ENCODE data around the gene PCGF2. TPM values are rescaled to one million over a fixed set of nuclear protein-coding genes. Genes with fewer than 3 reads are reported as not detected.

PCGF2 gene
- polyA plus RNA-seq, 3 donors: 0.60 TPM; not detected in 2

- H3K27ac Mint-ChIP-seq: peak overlapping the region; percentile 11 to 100 (median 98)
- 6% methylated on average over 3 of the region's 10 CpGs for WGBS (ENCODE audit: insufficient coverage)
- Histone ChIP-seq H3K4me1 (ENCODE audit: control insufficient read depth in 1 of 2, insufficient read depth in 2 of 2, low read length in 2 of 2) (peaks cover 65 to 72% of the 10 kb centered on the region in 2 donors), H3K36me3 (replicated peaks in 1 of 2; ENCODE audit: control insufficient read depth in 1 of 2, insufficient read depth in 2 of 2, low read length in 2 of 2) (peaks cover 17 to 20% of the 10 kb centered on the region in 2 donors), H3K79me2 (ENCODE audit: insufficient read depth, low read length) (peaks cover 34% of the 10 kb centered on the region), H3K27ac (ENCODE audit: low read depth in 1 of 2, low read length in 2 of 2) (peak overlapping the region; percentile 97 to 98), H3K4me3 (replicated peaks in 1 of 3; ENCODE audit: low read depth in 2 of 3, low read length in 3 of 3) (peak overlapping the region; percentile 38 to 99 (median 98)), H3K9ac (ENCODE audit: insufficient read depth, low read length, poor library complexity, severe bottlenecking) (peak overlapping the region; percentile 82), H3K4me2 (replicated peaks; ENCODE audit: extremely low read depth, low read length, poor library complexity, severe bottlenecking) (peak overlapping the region; percentile 94), H2AFZ (ENCODE audit: insufficient read depth, low read depth, low read length, poor library complexity, severe bottlenecking) (peak overlapping the region; percentile 75), H3K27me3 (ENCODE audit: control insufficient read depth in 2 of 2, insufficient read depth in 2 of 2, low read length in 2 of 2) (peaks cover 21 to 46% of the 10 kb centered on the region in 2 donors), H4K20me1 (ENCODE audit: insufficient read depth, low read length) (peaks cover 23% of the 10 kb centered on the region), H3K9me3 (replicated peaks in 1 of 2; ENCODE audit: control insufficient read depth in 1 of 2, insufficient read depth in 1 of 2, low read length in 2 of 2) (no peaks in the 10 kb centered on the region)
- peaks cover 0 to 20% (median 4%) of the 10 kb centered on the region in 7 donors for H3K9me3 Mint-ChIP-seq
- H3K4me1 Mint-ChIP-seq: peaks cover 59% of the 10 kb centered on the region
- DNase-seq: no peak
- intact Hi-C loops (cut with micrococcal nuclease): loop anchor here (5.0 to 10.0 kb wide), 2 partner anchors 54 to 74 kb away; no protein-coding TSS in a partner anchor
- TF ChIP-seq CTCF (IDR thresholded peaks at IDR 0.05): no peak
- H3K27me3 Mint-ChIP-seq (ENCODE audit: low read depth in 3 of 3): peaks cover 33 to 50% (median 41%) of the 10 kb centered on the region in 3 donors
- H3K36me3 Mint-ChIP-seq: peaks cover 22 to 29% of the 10 kb centered on the region in 2 donors
- H3K4me3 Mint-ChIP-seq: peak overlapping the region; percentile 94 to 98
Measured at GRCh38 chr17:38751144-38751807, 3.1 kb upstream of the PCGF2 start.

GRCh38 chr17:38750312-38751121 lies 2.4 kb upstream of the PCGF2 start:
- H3K4me3 Mint-ChIP-seq: peak overlapping the region; percentile 86 to 98
- no peaks in the 10 kb centered on the region for H3K9me3 ChIP-seq (replicated peaks in 1 of 2; ENCODE audit: control insufficient read depth in 1 of 2, insufficient read depth in 1 of 2, low read length in 2 of 2)
- peaks cover 16% of the 10 kb centered on the region for H4K20me1 ChIP-seq (ENCODE audit: insufficient read depth, low read length)
- H2AFZ ChIP-seq (ENCODE audit: insufficient read depth, low read depth, low read length, poor library complexity, severe bottlenecking): peak overlapping the region; percentile 84
- no peak for DNase-seq
- H3K36me3 ChIP-seq (replicated peaks in 1 of 2; ENCODE audit: control insufficient read depth in 1 of 2, insufficient read depth in 2 of 2, low read length in 2 of 2): peaks cover 10 to 12% of the 10 kb centered on the region in 2 donors
- peak overlapping the region in 2 of 3 experiments; percentile 63 to 98 for H3K4me3 ChIP-seq (replicated peaks in 1 of 3; ENCODE audit: low read depth in 2 of 3, low read length in 3 of 3)
- intact Hi-C loops (cut with micrococcal nuclease): loop anchor here (5.0 to 10.0 kb wide), 2 partner anchors 54 to 73 kb away; no protein-coding TSS in a partner anchor
- no peak overlapping the region for H3K27ac ChIP-seq (ENCODE audit: low read depth in 1 of 2, low read length in 2 of 2)
- H3K27me3 ChIP-seq (ENCODE audit: control insufficient read depth in 2 of 2, insufficient read depth in 2 of 2, low read length in 2 of 2): peaks cover 21 to 54% of the 10 kb centered on the region in 2 donors
- H3K36me3 Mint-ChIP-seq: peaks cover 17 to 21% of the 10 kb centered on the region in 2 donors
- no peak for TF ChIP-seq CTCF (IDR thresholded peaks at IDR 0.05)
- H3K4me1 Mint-ChIP-seq: peaks cover 65% of the 10 kb centered on the region
- peaks cover 0 to 21% (median 4%) of the 10 kb centered on the region in 7 donors for H3K9me3 Mint-ChIP-seq
- H3K4me1 ChIP-seq (ENCODE audit: control insufficient read depth in 1 of 2, insufficient read depth in 2 of 2, low read length in 2 of 2): peaks cover 65 to 75% of the 10 kb centered on the region in 2 donors
- H3K27me3 Mint-ChIP-seq (ENCODE audit: low read depth in 3 of 3): peaks cover 41 to 57% (median 49%) of the 10 kb centered on the region in 3 donors
- peaks cover 28% of the 10 kb centered on the region for H3K79me2 ChIP-seq (ENCODE audit: insufficient read depth, low read length)
- peak overlapping the region; percentile 94 for H3K4me2 ChIP-seq (replicated peaks; ENCODE audit: extremely low read depth, low read length, poor library complexity, severe bottlenecking)
- H3K27ac Mint-ChIP-seq: peak overlapping the region in 4 of 7 donors; percentile 28 to 60 (median 50)
- no peak overlapping the region for H3K9ac ChIP-seq (ENCODE audit: insufficient read depth, low read length, poor library complexity, severe bottlenecking)
- WGBS (ENCODE audit: insufficient coverage): 13% methylated on average over 23 of the region's 28 CpGs
